ENCODE results near the gene PPFIBP1.

Gene PPFIBP1

DNA sequence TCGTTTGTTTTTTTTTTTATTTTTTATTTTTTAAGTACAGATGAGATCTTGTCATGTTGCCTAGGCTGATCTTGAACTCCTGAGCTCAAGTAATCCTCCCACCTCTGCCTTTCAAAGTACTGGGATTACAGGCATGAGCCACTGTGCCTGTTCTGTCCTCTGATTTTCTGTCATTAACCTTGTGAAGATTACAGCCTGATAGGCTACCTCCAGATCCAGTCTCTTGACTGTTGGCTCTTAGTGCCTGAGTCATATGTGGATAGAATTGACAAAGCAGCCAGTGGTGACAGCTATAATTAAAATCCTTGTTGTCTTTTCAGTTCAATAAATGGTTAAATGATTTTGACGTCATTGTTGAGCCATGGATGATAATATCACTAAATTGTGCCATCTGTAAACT lies 151.0 kb downstream of the PPFIBP1 start:
- no peak for DNase-seq

DNA sequence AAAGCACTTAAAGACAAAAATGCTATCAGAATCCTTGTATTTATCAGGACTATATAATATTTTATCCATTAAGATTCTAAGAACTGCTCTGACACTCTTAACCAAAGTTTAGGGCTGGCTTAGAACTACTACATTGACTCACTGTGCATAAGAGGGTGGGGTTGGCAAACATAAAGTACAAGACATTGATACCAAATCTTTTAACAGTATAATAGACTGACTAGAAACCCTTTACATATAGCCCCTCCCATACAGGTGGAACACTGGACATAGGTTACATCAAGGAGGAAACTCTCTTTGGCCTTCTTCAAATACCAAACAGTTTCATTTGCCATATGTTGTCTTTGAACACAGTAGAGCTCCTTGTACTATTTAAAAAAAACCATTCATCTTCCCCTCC lies 156.6 kb downstream of the PPFIBP1 start:
- DNase-seq: no peak

DNA sequence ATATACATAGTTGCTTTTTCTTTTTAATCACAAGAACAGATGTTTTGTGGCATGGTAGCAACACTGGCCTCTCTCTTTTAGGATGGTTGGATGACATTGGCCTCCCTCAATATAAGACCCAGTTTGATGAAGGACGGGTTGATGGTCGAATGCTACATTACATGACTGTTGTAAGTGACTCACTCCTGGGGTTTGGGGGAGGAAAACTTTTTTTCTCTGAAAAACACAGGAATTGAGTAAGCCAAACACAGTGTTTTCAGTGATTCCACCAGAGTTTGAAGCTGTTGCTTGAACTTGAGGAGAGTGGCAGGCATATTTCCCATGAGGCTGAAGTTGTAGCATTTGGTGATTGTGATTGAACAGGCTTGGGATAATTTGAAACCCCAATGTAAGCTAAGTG lies 158.5 kb downstream of the PPFIBP1 start:
- no peak for DNase-seq

DNA sequence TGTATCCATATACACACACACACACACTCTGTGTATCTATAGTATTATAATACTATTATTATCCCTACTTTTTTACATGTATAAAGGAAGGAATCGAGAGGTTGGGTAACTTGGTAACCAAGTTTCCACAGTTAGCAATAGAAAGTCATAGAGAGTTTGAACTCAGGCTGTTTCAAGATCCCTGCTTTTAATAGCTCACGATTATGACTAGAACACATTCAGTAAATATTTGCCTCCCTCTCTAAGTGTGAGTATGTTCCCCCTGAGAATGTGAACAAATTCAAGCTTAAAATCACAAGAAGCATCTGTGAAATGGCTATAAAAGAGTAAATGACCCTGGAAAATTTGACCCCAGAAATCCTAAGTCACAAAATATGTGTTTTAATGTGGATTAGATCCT lies 161.3 kb downstream of the PPFIBP1 start:
- DNase-seq: no peak

DNA sequence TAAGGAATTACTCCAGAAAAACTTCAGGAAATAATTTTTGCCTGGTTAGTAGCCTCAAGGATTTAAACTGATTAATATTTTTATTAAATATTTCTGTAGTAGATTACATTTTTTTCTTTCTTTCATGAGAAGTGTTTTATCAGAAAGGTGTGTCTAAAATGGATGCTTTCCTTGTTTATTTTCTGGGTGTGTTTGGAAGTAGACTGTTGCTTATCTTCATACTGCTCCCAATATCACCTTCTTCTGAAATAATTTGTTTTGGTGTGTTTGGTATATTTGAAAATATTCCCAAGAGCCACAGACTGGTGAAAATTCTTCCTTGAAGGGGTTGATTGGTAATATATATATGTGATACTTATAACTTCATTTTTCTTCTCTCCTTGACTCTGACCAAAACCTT lies 162.1 kb downstream of the PPFIBP1 start:
- DNase-seq: no peak

DNA sequence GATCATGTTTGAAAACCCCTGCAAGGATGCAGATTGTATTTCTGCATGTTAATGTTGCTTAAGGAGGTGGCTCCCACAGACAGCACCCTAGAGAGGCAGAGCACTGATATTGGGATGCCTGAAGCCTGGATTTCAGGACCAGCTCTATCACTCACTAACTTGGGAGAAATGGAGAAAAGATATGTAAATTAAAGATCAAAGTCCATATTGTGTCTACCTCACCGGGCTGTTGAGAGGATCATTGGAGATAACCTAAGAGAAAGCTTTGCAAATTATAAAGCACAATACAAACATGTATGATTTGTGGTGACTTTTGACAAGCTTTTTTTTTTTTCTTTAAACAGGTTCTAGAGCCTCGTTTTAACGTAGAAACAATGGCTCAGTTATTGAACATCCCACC lies 164.7 kb downstream of the PPFIBP1 start:
- no peak for DNase-seq

DNA sequence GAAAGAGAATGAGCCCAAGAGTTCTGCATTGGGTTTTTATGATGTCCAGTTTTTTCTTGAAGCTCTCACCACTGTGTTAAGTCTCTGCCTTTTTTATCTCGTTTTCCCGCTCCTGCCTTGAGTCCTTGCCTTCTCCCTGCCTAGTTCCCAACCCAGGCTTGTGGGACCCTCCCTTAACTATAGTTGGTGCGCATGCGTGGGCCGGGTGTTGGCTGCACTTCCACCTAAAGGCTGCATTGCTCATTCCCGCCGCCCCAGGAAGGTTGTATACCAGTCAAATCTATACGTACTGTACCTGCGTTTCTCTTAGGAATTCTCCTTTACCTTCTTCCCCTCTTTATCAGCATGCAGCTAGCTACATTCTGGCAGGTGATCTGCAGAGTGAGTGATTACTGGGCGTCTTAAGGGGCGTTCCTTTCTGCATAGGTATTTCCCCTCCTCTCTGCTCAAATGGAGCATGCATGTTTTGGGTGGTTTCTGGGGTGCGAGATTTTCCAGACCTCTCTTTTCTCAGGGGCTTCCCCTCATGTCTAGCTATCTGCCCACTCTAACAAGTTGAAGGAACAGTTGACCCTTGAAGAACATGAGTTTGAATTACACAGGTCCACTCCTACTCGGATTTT lies 165.7 kb downstream of the PPFIBP1 start:
- DNase-seq: no peak

DNA sequence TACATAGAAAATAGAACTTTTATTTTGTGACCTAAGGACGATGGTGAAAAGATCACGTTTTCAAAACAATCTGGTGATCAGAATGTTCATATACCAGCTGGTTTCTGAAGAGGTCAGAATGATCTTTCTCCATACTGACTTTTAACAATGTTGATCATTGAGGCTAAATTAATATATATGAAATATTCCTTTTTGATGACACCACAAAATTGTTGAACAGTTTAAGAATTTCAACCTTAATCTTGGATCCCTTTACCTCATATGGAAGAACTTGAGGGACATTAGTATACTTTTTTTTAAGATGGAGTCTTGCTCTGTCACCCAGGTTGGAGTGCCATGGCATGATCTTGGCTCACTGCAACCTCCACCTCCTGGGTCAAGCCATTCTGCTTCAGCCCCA lies 169.4 kb downstream of the PPFIBP1 start:
- no peak for DNase-seq

DNA sequence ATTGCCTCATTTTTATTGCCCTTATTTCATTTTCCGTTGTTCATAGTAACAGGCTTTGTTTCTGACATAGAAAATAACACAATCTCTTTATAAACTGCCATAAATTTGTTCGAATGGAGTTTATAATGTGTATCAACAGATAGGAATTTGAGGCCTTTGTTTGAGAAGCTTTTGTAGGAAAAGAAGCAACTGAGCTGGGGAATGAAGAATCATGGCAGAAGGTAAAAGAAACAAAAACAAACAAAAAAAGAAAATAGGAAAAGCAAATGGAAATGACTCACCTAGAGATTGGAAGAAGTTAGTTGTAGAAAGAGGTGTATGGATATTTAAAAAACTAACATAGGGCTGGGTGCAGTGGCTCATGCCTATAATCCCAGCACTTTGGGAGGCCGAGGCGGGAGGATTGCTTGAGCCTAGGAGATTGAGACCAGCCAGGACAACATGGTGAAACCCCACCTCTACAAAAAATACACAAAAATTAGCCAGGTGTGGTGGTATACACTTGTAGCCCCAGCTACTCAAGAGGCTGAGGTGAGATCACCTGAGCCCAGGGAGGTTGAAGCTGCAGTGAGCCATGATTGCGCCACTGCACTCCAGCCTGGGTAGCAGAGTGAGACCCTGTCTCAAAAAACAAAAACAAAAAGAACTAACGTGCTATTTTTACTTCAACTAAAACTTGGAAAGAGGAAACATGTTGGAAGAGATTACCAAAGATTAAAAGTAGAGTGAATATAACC lies 171.7 kb downstream of the PPFIBP1 start:
- DNase-seq: no peak

DNA sequence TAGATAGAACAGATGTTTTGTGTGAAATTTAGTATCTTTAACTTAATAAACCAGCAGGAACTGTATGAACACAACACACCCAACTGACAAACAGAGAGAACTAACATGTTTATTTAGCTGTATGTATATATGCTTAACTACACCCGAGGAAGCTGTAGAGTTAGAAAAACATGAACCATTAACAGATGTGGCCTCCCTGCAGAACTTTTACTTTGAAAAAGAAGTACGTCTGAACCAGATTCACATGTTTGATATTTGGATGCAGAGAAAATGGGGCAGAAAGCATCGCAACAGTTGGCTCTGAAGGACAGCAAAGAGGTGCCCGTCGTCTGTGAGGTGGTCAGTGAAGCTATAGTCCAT lies 172.3 kb downstream of the PPFIBP1 start, which contains the start of gene REP15:
REP15 (plus strand) TSS at position 155 of the 360 bp plus-strand sequence; CDS start at position 271, 116 bp downstream.
- no peak for DNase-seq

DNA sequence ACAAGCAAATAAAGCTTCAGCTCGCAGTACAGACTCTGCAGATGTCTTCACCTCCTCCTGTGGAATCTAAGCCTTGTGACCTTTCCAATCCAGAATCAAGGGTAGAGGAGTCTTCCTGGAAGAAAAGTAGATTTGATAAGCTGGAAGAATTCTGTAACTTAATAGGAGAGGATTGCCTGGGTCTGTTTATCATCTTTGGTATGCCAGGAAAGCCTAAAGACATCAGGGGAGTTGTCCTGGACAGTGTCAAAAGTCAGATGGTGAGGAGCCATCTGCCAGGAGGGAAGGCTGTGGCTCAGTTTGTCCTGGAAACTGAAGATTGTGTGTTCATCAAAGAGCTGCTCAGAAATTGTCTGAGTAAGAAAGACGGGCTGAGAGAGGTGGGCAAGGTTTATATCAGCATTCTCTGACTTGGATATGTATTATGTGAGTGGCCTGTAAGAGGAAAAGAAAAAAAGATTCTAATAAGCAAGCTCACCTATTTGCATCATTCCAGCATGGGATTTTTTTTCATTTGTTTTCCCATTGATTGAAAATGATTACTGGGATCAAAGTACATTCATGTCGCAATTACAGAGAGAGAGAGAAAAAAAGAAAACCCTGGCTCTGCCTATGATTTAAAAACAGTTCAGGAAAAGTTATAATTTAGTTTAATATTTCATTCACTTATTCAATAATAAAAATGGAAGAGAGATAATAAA lies 173.0 kb downstream of the PPFIBP1 start:
- DNase-seq: no peak

DNA sequence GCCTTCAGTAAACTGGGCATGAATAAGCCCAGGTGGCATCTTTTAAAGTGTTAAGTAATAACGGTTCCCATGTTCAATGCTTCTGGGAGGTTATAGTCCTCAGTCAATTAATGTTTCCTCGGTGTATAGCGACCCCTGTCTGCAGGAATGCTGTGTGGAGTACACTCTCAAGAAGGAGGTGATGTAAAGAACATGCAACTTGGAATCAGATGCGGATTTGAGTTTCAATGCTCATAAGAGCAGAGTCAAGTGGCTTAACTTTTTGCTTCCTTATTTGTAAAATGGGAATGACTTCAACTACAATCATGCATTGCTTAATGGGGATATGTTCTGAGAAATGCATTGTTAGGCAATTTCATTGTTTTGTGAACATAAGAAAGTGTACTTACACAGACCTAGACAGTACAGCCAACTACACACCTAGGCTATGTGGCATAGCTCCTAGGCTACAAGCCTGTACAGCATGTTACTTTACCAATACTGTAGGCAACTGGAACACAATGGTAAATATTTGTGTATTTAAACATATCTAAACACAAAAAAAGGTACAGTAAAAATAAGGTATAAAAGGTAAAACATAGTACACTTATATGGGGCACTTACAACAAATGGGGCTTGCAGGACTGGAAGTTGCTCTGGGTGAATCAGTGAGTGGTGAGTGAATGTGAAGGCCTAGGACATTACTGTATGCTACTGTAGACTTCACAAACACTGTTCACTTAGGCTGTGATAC lies 179.9 kb downstream of the PPFIBP1 start:
- DNase-seq: peak; percentile 58

DNA sequence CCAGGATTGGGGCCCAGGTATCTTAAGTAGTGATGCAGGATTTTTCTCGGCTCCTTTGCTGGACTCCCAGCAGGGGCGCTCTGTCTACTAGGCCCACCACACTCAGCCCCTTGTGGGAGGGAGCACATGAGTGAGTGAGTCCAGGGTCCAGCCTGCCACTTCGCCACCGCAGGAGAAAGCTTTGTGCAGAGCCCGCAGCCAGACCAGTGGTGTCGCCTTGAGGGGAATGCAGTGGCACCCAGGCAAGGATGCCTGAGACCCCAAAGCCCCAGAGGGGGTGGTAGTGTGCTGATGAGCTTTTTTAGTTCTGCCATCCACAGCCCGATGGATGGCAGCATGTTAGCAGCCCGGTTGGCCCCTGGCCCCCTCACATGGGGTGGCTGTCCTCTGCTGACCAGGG lies 181.3 kb downstream of the PPFIBP1 start:
- DNase-seq: no peak

DNA sequence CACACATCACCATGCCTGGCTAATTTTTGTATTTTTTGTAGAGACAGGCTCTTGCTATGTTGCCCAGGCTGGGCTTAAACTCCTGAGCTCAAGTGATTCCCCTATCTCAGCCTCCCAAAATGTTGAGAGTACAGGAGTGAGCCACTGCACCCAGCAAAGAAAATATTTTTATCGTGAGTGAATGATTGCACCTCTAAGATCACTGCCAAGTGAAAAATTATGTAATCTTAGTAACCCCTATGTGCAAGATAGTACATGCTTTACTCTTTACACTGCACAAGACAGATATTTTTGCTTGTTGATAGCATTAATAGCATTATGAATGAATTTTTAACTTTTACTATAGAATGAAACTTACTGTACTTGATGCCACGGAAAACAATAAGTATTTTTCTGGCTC lies 183.2 kb downstream of the PPFIBP1 start:
- DNase-seq: no peak

DNA sequence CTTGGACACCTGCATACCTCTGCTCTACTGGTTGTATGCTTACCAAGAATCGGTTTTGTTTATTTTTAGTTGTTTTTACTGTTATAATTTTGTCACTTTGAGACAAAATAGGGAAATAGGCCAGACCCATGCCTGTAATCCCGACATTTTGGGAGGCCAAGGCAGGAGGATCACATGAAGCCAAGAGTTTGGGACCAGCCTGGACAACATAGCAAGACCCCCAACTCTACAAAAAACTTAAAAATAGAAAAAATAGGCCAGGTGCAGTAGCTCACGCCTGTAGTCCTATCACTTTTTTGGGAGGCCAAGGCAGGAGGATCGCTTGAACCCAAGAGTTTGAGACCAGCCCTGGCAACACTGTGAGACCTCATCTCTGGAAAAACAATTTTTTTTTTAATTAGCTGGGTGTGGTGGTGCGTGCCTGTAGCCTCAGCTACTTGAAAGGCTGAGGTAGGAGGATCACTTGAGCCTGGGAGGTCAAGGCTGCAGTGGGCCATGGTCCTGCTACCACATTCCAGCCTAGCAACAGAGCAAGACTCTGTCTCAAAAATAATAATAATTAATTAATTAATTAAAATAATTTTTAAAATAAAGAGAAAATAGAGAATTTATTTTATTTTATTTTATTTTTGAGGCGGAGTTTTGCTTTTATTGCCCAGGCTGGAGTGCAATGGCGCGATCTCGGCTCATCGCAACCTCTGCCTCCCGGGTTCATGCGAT lies 185.4 kb downstream of the PPFIBP1 start:
- DNase-seq: no peak

DNA sequence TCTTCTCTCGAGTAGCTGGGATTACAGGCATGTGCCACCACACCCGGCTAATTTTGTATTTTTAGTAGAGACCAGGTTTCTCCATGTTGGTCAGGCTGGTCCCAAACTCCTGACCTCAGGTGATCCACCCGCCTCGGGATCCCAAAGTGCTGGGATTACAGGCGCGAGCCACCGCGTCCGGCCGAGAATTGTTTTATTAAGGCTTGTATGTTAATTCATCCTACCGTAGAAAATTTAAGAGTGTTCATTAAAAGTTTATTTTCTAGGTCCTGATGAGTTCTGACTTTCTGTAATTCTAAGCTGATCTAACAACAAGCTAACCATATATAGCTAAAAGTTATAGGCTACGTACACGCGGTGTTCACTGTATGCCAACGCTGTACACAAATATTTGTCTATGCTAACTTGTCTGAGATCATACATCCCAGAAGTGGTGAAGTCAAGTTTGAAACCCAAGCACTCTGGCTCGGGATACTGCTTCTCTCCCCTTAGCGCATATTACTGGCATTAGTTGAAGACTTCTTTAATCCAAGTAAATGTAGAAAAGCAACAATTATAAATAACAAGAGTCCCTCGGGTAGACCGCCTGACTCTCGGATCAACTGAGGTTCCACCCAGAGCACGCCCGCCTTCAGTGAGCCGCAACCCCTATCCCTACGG lies 186.1 kb downstream of the PPFIBP1 start:
- no peak for DNase-seq

DNA sequence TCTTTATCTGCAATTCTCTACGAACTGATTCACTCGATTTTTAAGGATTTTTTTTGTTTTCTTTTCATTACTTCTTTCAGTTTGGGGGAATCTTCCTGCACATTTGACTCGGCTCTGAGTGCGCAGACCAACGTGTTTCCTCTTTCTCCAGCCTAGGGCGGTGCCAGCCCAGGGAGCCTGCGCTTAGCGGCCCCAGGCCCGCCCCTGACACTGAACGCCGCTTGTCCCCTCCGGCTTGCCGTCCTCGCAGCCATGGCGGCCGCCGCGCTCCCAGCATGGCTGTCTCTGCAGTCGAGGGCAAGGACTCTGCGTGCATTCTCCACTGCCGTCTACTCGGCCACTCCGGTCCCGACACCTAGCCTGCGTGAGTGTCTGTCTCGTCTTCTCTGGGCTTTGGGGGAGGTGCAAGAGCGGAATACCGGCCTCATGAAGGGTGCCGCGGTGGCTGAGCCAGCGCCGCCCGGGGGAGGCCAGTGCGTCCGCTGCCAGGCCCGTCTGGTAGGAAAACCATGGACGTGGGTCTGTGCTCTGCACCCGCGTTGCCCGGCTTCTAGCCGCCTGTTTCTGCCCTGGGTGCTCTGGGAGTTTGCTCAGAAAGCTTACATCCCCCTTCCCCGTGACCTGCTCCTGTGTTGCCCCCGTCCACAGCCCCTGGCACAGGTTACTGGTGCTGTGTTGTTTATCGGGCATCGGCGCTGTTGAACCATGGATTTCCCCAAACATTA lies 186.7 kb downstream of the PPFIBP1 start, which contains the start of gene MRPS35:
MRPS35 (plus strand) TSS at position 241 of the 725 bp plus-strand sequence; CDS start at position 253, 12 bp downstream.
- DNase-seq: peak; percentile 95

DNA sequence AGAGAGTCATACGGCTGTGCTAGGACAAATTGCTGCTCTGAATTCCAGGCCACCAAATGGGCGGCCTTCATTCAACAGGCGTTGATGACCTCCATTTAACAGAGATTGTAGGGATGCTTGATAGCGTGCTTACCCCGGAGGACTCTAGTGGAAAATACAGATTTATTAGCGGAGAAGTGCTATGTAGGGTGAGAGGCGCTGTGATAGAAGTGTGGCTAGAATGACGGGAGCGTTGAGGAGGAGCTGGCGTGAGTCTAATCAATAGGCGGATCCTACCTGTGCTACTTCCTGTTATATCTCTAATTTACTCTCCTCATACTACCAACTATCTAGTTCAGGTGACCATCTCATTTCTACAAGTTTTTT lies 187.3 kb downstream of the PPFIBP1 start:
- DNase-seq: no peak

DNA sequence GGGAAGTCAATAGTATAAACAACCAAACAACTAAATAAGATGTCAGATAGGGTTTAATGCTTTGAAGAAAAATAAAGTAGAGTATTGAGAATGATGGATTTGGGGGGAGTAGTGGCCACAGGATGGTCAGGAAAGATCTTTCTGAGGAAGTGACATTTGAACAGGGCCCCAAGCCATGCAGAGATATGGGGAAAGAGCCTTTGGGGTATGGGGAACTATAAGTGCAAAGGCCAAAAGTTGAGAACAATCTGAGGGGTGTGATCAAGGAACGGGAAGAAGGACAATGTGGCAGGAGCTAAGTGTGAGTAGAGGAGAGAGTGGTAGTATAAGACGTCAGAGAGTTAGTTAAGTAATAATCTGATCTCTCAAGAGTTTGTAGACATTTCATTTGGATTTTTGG lies 188.0 kb downstream of the PPFIBP1 start:
- DNase-seq: no peak

DNA sequence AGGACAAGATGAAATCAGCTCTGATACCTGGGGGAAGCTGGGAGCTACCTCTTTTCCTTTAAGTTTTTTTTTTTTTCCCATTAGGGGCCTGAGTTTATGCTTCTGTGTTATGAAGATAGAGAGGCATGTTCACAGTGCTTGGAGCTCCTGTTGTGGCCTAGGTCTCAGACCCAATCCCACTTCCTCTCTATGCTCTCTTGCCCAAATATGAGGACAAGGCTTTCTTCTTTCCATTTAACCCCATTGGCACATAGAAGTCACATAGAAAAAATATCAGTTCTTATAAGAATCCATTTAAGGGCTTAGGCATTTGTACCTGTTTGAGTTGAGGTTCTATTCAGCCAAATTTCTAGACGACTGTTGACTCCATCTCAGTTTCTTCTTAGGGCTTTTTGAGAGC lies 199.2 kb downstream of the PPFIBP1 start:
- DNase-seq: no peak

DNA sequence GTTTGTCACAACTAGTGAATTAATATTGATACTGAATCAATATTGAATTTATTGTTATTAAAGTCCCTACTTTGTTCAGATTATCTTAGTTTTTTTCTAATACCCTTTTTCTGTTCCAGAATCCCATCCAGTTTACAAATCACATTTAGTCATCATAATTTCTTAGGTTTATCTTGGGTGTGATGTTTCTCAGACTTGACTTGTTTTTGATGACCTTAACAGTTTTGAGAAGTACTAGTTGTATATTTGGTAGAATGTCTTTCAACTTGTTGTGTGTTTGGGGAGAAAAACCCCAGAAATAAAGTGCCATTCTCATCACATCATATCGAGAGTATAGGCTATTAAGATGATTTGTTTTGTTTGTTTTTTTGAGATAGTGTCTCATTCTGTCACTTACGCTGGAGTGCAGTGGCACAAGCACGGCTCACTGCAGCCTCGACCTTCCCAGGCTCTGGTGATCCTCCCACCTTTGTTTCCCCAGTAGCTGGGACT lies 206.1 kb downstream of the PPFIBP1 start:
- DNase-seq: no peak
